OCI-LY7 (cell line): Measurements from ENCODE around the gene CTU2.

ENCODE experiments used
- CTCF ChIP-seq: fragments of 200-600 bp; sonication (generic); conservative IDR thresholded peaks from 2 replicates; pipeline ENCODE4 v1.5.1; 2014; ENCODE audit warnings: mild to moderate bottlenecking, antibody characterized with exemption, low read length, moderate library complexity, mixed read lengths
- EZH2phosphoT487 ChIP-seq: fragments of 200-600 bp; sonication (generic); IDR thresholded peaks from 2 replicates; pipeline ENCODE4 v1.6.1; 2018; ENCODE audit warnings: low read depth, borderline replicate concordance, mild to moderate bottlenecking, mixed run types, antibody characterized with exemption, low read length, moderate library complexity, mixed read lengths

- TF ChIP-seq EZH2phosphoT487 (no peak), CTCF (no peak)
Observed at GRCh38 chr16:88761830-88762229, 55.5 kb downstream of the CTU2 start.
